Naive thymus-derived CD8-positive, alpha-beta T cell (primary cell): ENCODE measurements around the gene C4A. TPM values are rescaled to one million over a fixed set of nuclear protein-coding genes. Genes with fewer than 3 reads are reported as not detected.
"Not testable (repeated sequence)": the region's sequence is repeated elsewhere in the genome, so short reads cannot be mapped to it uniquely, and the experiment has no call there.

ENCODE experiments used
- ATAC-seq, 2 donors: fragments of 150-1000 bp; cut with Tn5 transposase in 1 of 2; sonication (Bioruptor Pico), chemical (Tn5 transposase) in 1 of 2; 1 replicate in 1 of 2; 2 replicates in 1 of 2; pipeline ENCODE4 v1.10.0; 2021; ENCODE audit warnings: mild to moderate bottlenecking in 2 of 2, moderate library complexity in 2 of 2
- POLR2A ChIA-PET: fragments of 350-600 bp; sonication (Branson Sonifier 250); formaldehyde crosslinking; loops from one replicate; lab custom pipeline; 2021; ENCODE audit warnings: antibody characterized with exemption; lab: Charles Lee
- DNase-seq, 10 donors: peaks; one replicate each; pipeline versions ENCODE4 v3.0.0 to v3.0.0-alpha.2; 2020 to 2022
- H3K27ac Mint-ChIP-seq, 10 donors: one replicate each; pipeline ENCODE4 v1.8.0; 2020 to 2022; ENCODE audit warnings: mild to moderate bottlenecking in 10 of 10, mixed read lengths in 10 of 10, moderate library complexity in 4 of 10, inconsistent platforms in 1 of 10
- H3K27me3 Mint-ChIP-seq, 5 donors: one replicate each; pipeline ENCODE4 v1.8.0; 2021 to 2022; ENCODE audit warnings: mixed read lengths in 5 of 5
- H3K36me3 Mint-ChIP-seq, 3 donors: one replicate each; pipeline ENCODE4 v1.8.0; 2020 to 2022; ENCODE audit warnings: mixed read lengths in 3 of 3, mild to moderate bottlenecking in 2 of 3, inconsistent platforms in 1 of 3
- H3K4me1 Mint-ChIP-seq, 4 donors: one replicate each; pipeline ENCODE4 v1.8.0; 2021 to 2022; ENCODE audit warnings: mixed read lengths in 4 of 4
- H3K4me3 Mint-ChIP-seq, 10 donors: one replicate each; pipeline ENCODE4 v1.8.0; 2020 to 2022; ENCODE audit warnings: mild to moderate bottlenecking in 10 of 10, mixed read lengths in 10 of 10, moderate library complexity in 6 of 10, inconsistent platforms in 1 of 10
- H3K9me3 Mint-ChIP-seq, 9 donors: one replicate each; pipeline ENCODE4 v1.8.0; 2020 to 2022; ENCODE audit warnings: mixed read lengths in 9 of 9, mild to moderate bottlenecking in 3 of 9, inconsistent platforms in 1 of 9, moderate library complexity in 1 of 9
- polyA plus RNA-seq, 3 donors: library from polyadenylated mRNA; unstranded; fragments of 300-500 nt; fragmentation: Illumina TruSeq; gene quantifications; one replicate each; pipeline ENCODE4 v1.2.3, GENCODE V29; 2021
- total RNA-seq, 8 experiments: library from RNA in 2 of 8; stranded (reverse) in 2 of 8; gene quantifications; one replicate each; pipeline ENCODE4 v1.2.3 and lab custom pipeline; 2021 to 2026

C4A gene
- total and polyA plus RNA-seq, 5 experiments from 2014 or later, result 0.81 to 6.0 (median 5.9) TPM; not detected in 2

- ATAC-seq (peak in 1 of 2 donors; percentile 65), DNase-seq (peak in 1 of 10 donors; percentile 0)
- peak overlapping the region; percentile 97 to 100 (median 100) for H3K27ac Mint-ChIP-seq
- POLR2A ChIA-PET, result interaction anchor here (0.5 to 5.6 kb wide), 16 partner anchors 11 to 874 kb away, joined by 3 to 119 read pairs (median 4); partner anchors contain the start of genes ABHD16A, BAG6, DDAH2 and DDX39B
- peaks cover 31 to 46% (median 45%) of the 10 kb centered on the region in 4 donors for H3K4me1 Mint-ChIP-seq
- peaks cover 0 to 35% (median 0%) of the 10 kb centered on the region in 3 donors for H3K36me3 Mint-ChIP-seq
- H3K9me3 Mint-ChIP-seq, result no peaks in the 10 kb centered on the region
- H3K4me3 Mint-ChIP-seq, result peak overlapping the region; percentile 94 to 99 (median 98)
- peaks cover 0 to 4% (median 0%) of the 10 kb centered on the region in 5 donors for H3K27me3 Mint-ChIP-seq
These were observed 10.4 kb upstream of the C4A start for GRCh38 chr6:31971279-31971992.

- DNase-seq, result peak; percentile 89 to 100 (median 99)
- Mint-ChIP-seq H3K27ac (peak within 1 kb of the TSS; percentile 97 to 100 (median 100)), H3K4me3 (peak within 1 kb of the TSS; percentile 94 to 99 (median 98)), H3K4me1 (peaks cover 29 to 46% (median 42%) of the 10 kb centered on the region in 4 donors), H3K36me3 (peaks cover 0 to 31% (median 0%) of the 10 kb centered on the region in 3 donors), H3K27me3 (peaks cover 0 to 4% (median 0%) of the 10 kb centered on the region in 5 donors), H3K9me3 (no peaks in the 10 kb centered on the region)
- peak; percentile 87 to 90 for ATAC-seq
- POLR2A ChIA-PET, result interaction anchor here (0.5 to 5.6 kb wide), 17 partner anchors 12 to 873 kb away, joined by 3 to 119 read pairs (median 4); partner anchors contain the start of genes ABHD16A, BAG6, DDAH2 and DDX39B
These were observed 9.7 kb upstream of the C4A start, which contains the start of gene DXO for GRCh38 chr6:31971993-31972708. Gene DXO (minus strand): TSS chr6:31972138. CDS start chr6:31971675, 463 bp downstream.

GRCh38 chr6:31972709-31973350, 9.0 kb upstream of the C4A start:
- Mint-ChIP-seq H3K4me1 (peaks cover 24 to 47% (median 39%) of the 10 kb centered on the region in 4 donors), H3K27ac (peak overlapping the region; percentile 97 to 100 (median 100)), H3K36me3 (peaks cover 0 to 24% (median 0%) of the 10 kb centered on the region in 3 donors), H3K4me3 (peak overlapping the region; percentile 94 to 99 (median 98)), H3K9me3 (no peaks in the 10 kb centered on the region), H3K27me3 (peaks cover 0 to 4% (median 0%) of the 10 kb centered on the region in 5 donors)
- peak in 1 of 10 donors; percentile 16 for DNase-seq
- no peak for ATAC-seq
- POLR2A ChIA-PET, result interaction anchor here (0.9 to 5.6 kb wide), 10 partner anchors 13 to 431 kb away, joined by 3 to 119 read pairs (median 6); partner anchors contain the start of genes ABHD16A, BAG6, DDAH2 and DDX39B

GRCh38 chr6:31976065-31976464, 5.8 kb upstream of the C4A start:
- H3K4me3 Mint-ChIP-seq, H3K9me3 Mint-ChIP-seq, ATAC-seq, POLR2A ChIA-PET, H3K27me3 Mint-ChIP-seq, H3K27ac Mint-ChIP-seq: not testable (repeated sequence)
- Mint-ChIP-seq H3K36me3 (peaks cover 0 to 10% (median 0%) of the 10 kb centered on the region in 3 donors), H3K4me1 (peaks cover 25 to 50% (median 32%) of the 10 kb centered on the region in 4 donors)
- peak in 2 of 10 donors; percentile 15 to 55 for DNase-seq

- Mint-ChIP-seq H3K4me1 (peaks cover 14 to 35% (median 23%) of the 10 kb centered on the region in 4 donors), H3K27me3 (no peaks in the 10 kb centered on the region), H3K4me3 (no peak overlapping the region), H3K27ac (peak overlapping the region in 4 of 10 donors; percentile 17 to 70 (median 45)), H3K9me3 (no peaks in the 10 kb centered on the region), H3K36me3 (peaks cover 0 to 8% (median 0%) of the 10 kb centered on the region in 3 donors)
- DNase-seq (peak in 1 of 10 donors; percentile 19), ATAC-seq (no peak)
- POLR2A ChIA-PET, result interaction anchor here (0.7 kb wide), 1 partner anchor 130 kb away, joined by 3 read pairs; no protein-coding TSS in a partner anchor
These were observed 3.9 kb upstream of the C4A start for GRCh38 chr6:31977816-31978431.

GRCh38 chr6:31978831-31979230, 3.0 kb upstream of the C4A start:
- H3K36me3 Mint-ChIP-seq, result peaks cover 0 to 8% (median 0%) of the 10 kb centered on the region in 3 donors
- DNase-seq, result peak in 2 of 10 donors; percentile 12 to 31
- POLR2A ChIA-PET, result no interaction called here
- H3K4me3 Mint-ChIP-seq, result peak overlapping the region in 6 of 10 donors; percentile 3 to 69 (median 47)
- no peaks in the 10 kb centered on the region for H3K9me3 Mint-ChIP-seq
- peaks cover 5 to 27% (median 16%) of the 10 kb centered on the region in 4 donors for H3K4me1 Mint-ChIP-seq
- no peak for ATAC-seq
- peak overlapping the region; percentile 32 to 95 (median 87) for H3K27ac Mint-ChIP-seq
- H3K27me3 Mint-ChIP-seq, result no peaks in the 10 kb centered on the region

GRCh38 chr6:31979238-31979898, 2.5 kb upstream of the C4A start:
- Mint-ChIP-seq H3K36me3 (peaks cover 0 to 6% (median 0%) of the 10 kb centered on the region in 3 donors), H3K9me3 (no peaks in the 10 kb centered on the region), H3K27me3 (no peaks in the 10 kb centered on the region), H3K4me3 (peak overlapping the region in 5 of 10 donors; percentile 4 to 56 (median 43)), H3K27ac (peak overlapping the region; percentile 23 to 95 (median 88)), H3K4me1 (peaks cover 5 to 23% (median 14%) of the 10 kb centered on the region in 4 donors)
- DNase-seq, result peak in 1 of 10 donors; percentile 9
- POLR2A ChIA-PET, result interaction anchor here (0.6 to 0.9 kb wide), 2 partner anchors 82 to 773 kb away, joined by 4 read pairs; partner anchors contain the start of gene EHMT2
- peak in 1 of 2 donors; percentile 48 for ATAC-seq

- H3K4me1 Mint-ChIP-seq, result peaks cover 2 to 20% (median 14%) of the 10 kb centered on the region in 4 donors
- peak in 1 of 10 donors; percentile 42 for DNase-seq
These were observed 1.5 kb upstream of the C4A start for GRCh38 chr6:31980195-31980876.

GRCh38 chr6:31980998-31981397, 859 bp upstream of the C4A start:
- H3K36me3 Mint-ChIP-seq, DNase-seq, H3K9me3 Mint-ChIP-seq, ATAC-seq, H3K27me3 Mint-ChIP-seq, POLR2A ChIA-PET, H3K27ac Mint-ChIP-seq, H3K4me3 Mint-ChIP-seq: not testable (repeated sequence)
- H3K4me1 Mint-ChIP-seq, result peaks cover 2 to 19% (median 14%) of the 10 kb centered on the region in 4 donors

More at GRCh38 chr6:31980195-31980876, 1.5 kb upstream of the C4A start:
- not testable (repeated sequence) for ATAC-seq, H3K9me3 Mint-ChIP-seq, H3K36me3 Mint-ChIP-seq, H3K4me3 Mint-ChIP-seq, H3K27me3 Mint-ChIP-seq
- POLR2A ChIA-PET, result interaction anchor here (0.6 to 0.9 kb wide), 2 partner anchors 83 to 774 kb away, joined by 4 read pairs; partner anchors contain the start of gene EHMT2
- H3K27ac Mint-ChIP-seq, result peak overlapping the region in 9 of 10 donors; percentile 20 to 95 (median 86)

- H3K9me3 Mint-ChIP-seq, DNase-seq, H3K27ac Mint-ChIP-seq, H3K4me1 Mint-ChIP-seq, H3K36me3 Mint-ChIP-seq, H3K4me3 Mint-ChIP-seq, ATAC-seq, H3K27me3 Mint-ChIP-seq, POLR2A ChIA-PET: not testable (repeated sequence)
These were observed 7.5 kb downstream of the C4A start for GRCh38 chr6:31989363-31989762.
